ENCODE data around the gene EIF3C. TPM values are rescaled to one million over a fixed set of nuclear protein-coding genes. Genes with fewer than 3 reads are reported as not detected.

The EIF3C gene
- 171 TPM for total RNA-seq

DNA sequence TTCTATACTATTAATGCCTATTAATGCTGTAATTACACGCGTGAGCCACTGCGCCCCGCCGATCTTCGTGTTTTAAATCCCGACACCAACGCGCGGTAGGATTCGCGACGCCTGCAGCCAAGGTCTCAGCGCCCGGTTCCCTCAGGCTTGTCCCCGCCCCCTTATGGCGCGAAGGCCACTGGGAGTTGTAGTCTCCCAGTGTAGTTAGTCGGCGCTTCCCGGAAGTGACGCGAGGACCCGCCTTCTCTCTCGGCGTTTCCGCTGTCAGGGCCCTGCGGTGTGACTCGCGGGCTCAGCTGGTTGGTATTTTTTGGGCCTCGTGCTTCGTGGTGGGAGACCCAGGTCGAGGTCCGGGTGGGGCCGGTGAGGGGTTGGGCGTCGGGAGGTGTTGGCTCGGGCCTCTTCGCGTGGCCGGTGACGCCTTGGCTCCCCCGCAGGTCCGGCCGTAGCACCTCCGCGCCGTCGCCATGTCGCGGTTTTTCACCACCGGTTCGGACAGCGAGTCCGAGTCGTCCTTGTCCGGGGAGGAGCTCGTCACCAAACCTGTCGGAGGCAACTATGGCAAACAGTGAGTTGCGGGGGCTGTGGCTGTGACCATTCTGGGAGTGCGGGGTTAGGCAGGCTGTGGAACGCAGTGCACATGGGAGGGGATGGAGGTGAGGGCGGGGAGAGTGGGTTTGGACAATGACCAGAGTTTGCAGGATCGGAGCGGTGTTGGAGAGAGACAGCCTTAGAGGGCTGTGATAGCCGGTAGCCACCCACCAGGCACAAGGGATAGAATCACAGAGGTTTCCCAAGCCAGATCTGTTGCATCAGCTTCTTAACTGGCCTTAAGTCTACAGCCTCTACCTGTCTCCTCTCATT lies at the start of gene EIF3C:
TSS of gene EIF3C (plus strand) at position 245 of the 864 bp plus-strand sequence. CDS start at position 468, 223 bp downstream.

GRCh38 chr16:28751487-28751886 lies 40.2 kb downstream of the EIF3C start, which contains the start of gene NPIPB9:
Gene NPIPB9, plus strand, starts transcription at chr16:28751787.

Small RNA genes within 50 kb of the gene (small RNA-seq; reads per million reads assigned to genes)
- gene MIR6862-2 (ENCODE audit: low replicate concordance), result not detected

Other genes with a start within 250 kb of the EIF3C start
- gene NPIPB7, start 239.1 kb upstream of the EIF3C start, total RNA-seq, result not detected
- gene CLN3, start 219.4 kb upstream of the EIF3C start, total RNA-seq, result 24.7 TPM
- gene APOBR, start 216.8 kb upstream of the EIF3C start, total RNA-seq, result 0.31 TPM
- not detected for gene IL27, start 204.6 kb upstream of the EIF3C start, total RNA-seq
- gene NUPR1, start 172.5 kb upstream of the EIF3C start, total RNA-seq, result 0.31 TPM
- gene SGF29, start 157.5 kb upstream of the EIF3C start, total RNA-seq, result 21.3 TPM
- 1.6 TPM for gene SULT1A2, start 114.4 kb upstream of the EIF3C start, total RNA-seq
- gene SULT1A1, start 101.4 kb upstream of the EIF3C start, total RNA-seq, result 9.7 TPM
- gene NPIPB8, start 73.4 kb upstream of the EIF3C start, total RNA-seq, result not detected
- gene NPIPB9, start 40.3 kb downstream of the EIF3C start, total RNA-seq, result 11.6 TPM
- gene ATXN2L, start 111.5 kb downstream of the EIF3C start, total RNA-seq, result 72.3 TPM
- gene TUFM, start 134.9 kb downstream of the EIF3C start, total RNA-seq, result 54.5 TPM
- 21.6 TPM for gene SH2B1, start 152.4 kb downstream of the EIF3C start, total RNA-seq
- gene ATP2A1, start 167.0 kb downstream of the EIF3C start, total RNA-seq, result 0.63 TPM
- gene RABEP2, start 213.8 kb downstream of the EIF3C start, total RNA-seq, result 21.9 TPM
- 0.94 TPM for gene CD19, start 220.5 kb downstream of the EIF3C start, total RNA-seq
- gene NFATC2IP, start 239.5 kb downstream of the EIF3C start, total RNA-seq, result 45.1 TPM

All from parietal lobe (tissue), 2 donors.